Suprapubic skin (tissue), 4 donors: ENCODE results near the gene GRPEL2. TPM values are rescaled to one million over a fixed set of nuclear protein-coding genes. Genes with fewer than 3 reads are reported as not detected.

Experiments
- DNase-seq, 2 donors: peaks; one replicate each; pipeline ENCODE4 v3.0.0-alpha.2; 2019; ENCODE audit warnings: low spot score in 2 of 2
- H3K27ac ChIP-seq: fragments of 200-600 bp; sonication (generic); one replicate; pipeline ENCODE4 v1.5.1; 2019
- H3K27me3 ChIP-seq: fragments of 200-600 bp; sonication (generic); one replicate; pipeline ENCODE4 v1.5.1; 2019
- H3K36me3 ChIP-seq: fragments of 200-600 bp; sonication (generic); one replicate; pipeline ENCODE4 v1.5.1; 2019
- H3K4me1 ChIP-seq: fragments of 200-600 bp; sonication (generic); one replicate; pipeline ENCODE4 v1.5.1; 2019
- H3K4me3 ChIP-seq: fragments of 200-600 bp; sonication (generic); one replicate; pipeline ENCODE4 v1.5.1; 2019; ENCODE audit warnings: mild to moderate bottlenecking
- H3K9me3 ChIP-seq: fragments of 200-600 bp; sonication (generic); one replicate; pipeline ENCODE4 v1.5.1; 2019
- CTCF ChIP-seq, 2 donors: fragments of 200-600 bp in 1 of 2; fragments of 450-650 bp in 1 of 2; sonication (generic) in 1 of 2; IDR thresholded peaks; one replicate each; pipeline ENCODE4 v1.5.1; 2016 to 2019; ENCODE audit warnings: antibody characterized with exemption in 2 of 2, mild to moderate bottlenecking in 1 of 2, moderate library complexity in 1 of 2
- EP300 ChIP-seq: sonication (generic); formaldehyde crosslinking; IDR thresholded peaks from one replicate; pipeline ENCODE4 v1.6.1; 2017; ENCODE audit warnings: antibody characterized with exemption
- POLR2A ChIP-seq, 2 donors: fragments of 450-650 bp; IDR thresholded peaks; one replicate each; pipeline ENCODE4 v1.6.1; 2017; ENCODE audit warnings: antibody characterized with exemption in 2 of 2, mild to moderate bottlenecking in 2 of 2, moderate library complexity in 2 of 2
- POLR2AphosphoS5 ChIP-seq, 3 donors: sonication (generic); formaldehyde crosslinking; IDR thresholded peaks; one replicate each; pipeline ENCODE4 v1.6.1; 2017; ENCODE audit warnings: antibody characterized with exemption in 3 of 3
- WGBS: methylation state at CpG from one replicate; pipeline ENCODE4 v1.1.5; 2018; 5-methylcytosine and 5-hydroxymethylcytosine counted together
- total RNA-seq, 4 donors: library from RNA; depleted of rRNA; stranded (reverse); fragments of >200 nt; gene quantifications; one replicate each; pipeline ENCODE4 v1.1.0, GENCODE V29; 2016

The GRPEL2 gene
- total RNA-seq, 4 donors from 2014 or later, result 8.4 to 12.4 (median 10.6) TPM

- H3K36me3 ChIP-seq, result no peaks in the 10 kb centered on the region
- H3K4me1 ChIP-seq, result peaks cover 7% of the 10 kb centered on the region
- peak within 1 kb of the TSS; percentile 44 for H3K27ac ChIP-seq
- no peak for DNase-seq
- no peak within 1 kb of the TSS for H3K4me3 ChIP-seq
- no peaks in the 10 kb centered on the region for H3K9me3 ChIP-seq
- H3K27me3 ChIP-seq, result no peaks in the 10 kb centered on the region
- TF ChIP-seq POLR2AphosphoS5 (IDR thresholded peaks at IDR 0.05) (no peak), CTCF (IDR thresholded peaks at IDR 0.05) (no peak), POLR2A (IDR thresholded peaks at IDR 0.05) (no peak), EP300 (no peak)
- 84% methylated on average over 15 of the region's 22 CpGs for WGBS
Measured at GRCh38 chr5:149379177-149379761, 34.0 kb downstream of the GRPEL2 start, which contains the start of gene IL17B. TSS of gene IL17B (minus strand) at chr5:149379292. CDS start at chr5:149379225, 67 bp downstream.

GRCh38 chr5:149379818-149380374 is 34.6 kb downstream of the GRPEL2 start:
- TF ChIP-seq EP300 (no peak), POLR2A (IDR thresholded peaks at IDR 0.05) (no peak), POLR2AphosphoS5 (IDR thresholded peaks at IDR 0.05) (no peak), CTCF (IDR thresholded peaks at IDR 0.05) (no peak)
- WGBS, result 98% methylated on average over 5 of the region's 5 CpGs
- peak overlapping the region; percentile 44 for H3K27ac ChIP-seq
- H3K4me3 ChIP-seq, result no peak overlapping the region
- no peaks in the 10 kb centered on the region for H3K36me3 ChIP-seq
- peaks cover 7% of the 10 kb centered on the region for H3K4me1 ChIP-seq
- no peak for DNase-seq
- no peaks in the 10 kb centered on the region for H3K9me3 ChIP-seq
- no peaks in the 10 kb centered on the region for H3K27me3 ChIP-seq

GRCh38 chr5:149380466-149381121 is 35.3 kb downstream of the GRPEL2 start:
- H3K36me3 ChIP-seq, result no peaks in the 10 kb centered on the region
- no peak overlapping the region for H3K4me3 ChIP-seq
- peaks cover 7% of the 10 kb centered on the region for H3K4me1 ChIP-seq
- TF ChIP-seq POLR2A (IDR thresholded peaks at IDR 0.05) (no peak), EP300 (no peak), POLR2AphosphoS5 (IDR thresholded peaks at IDR 0.05) (no peak), CTCF (IDR thresholded peaks at IDR 0.05) (no peak)
- H3K9me3 ChIP-seq, result no peaks in the 10 kb centered on the region
- H3K27ac ChIP-seq, result peak overlapping the region; percentile 44
- 73% methylated on average over 15 of the region's 16 CpGs for WGBS
- DNase-seq, result no peak
- H3K27me3 ChIP-seq, result no peaks in the 10 kb centered on the region

- Histone ChIP-seq H3K27ac (peak overlapping the region; percentile 14), H3K4me3 (no peak overlapping the region)
- DNase-seq, result no peak
Measured at GRCh38 chr5:149381261-149381985, 36.1 kb downstream of the GRPEL2 start.

More at GRCh38 chr5:149381261-149381985, 36.1 kb downstream of the GRPEL2 start:
- no peaks in the 10 kb centered on the region for H3K36me3 ChIP-seq
- H3K9me3 ChIP-seq, result no peaks in the 10 kb centered on the region
- no peaks in the 10 kb centered on the region for H3K27me3 ChIP-seq
- TF ChIP-seq POLR2A (IDR thresholded peaks at IDR 0.05), result no peak
- TF ChIP-seq POLR2AphosphoS5 (IDR thresholded peaks at IDR 0.05), result no peak
- no peak for TF ChIP-seq EP300
- TF ChIP-seq CTCF (IDR thresholded peaks at IDR 0.05), result no peak
- WGBS, result 65% methylated on average over 7 of the region's 8 CpGs
- H3K4me1 ChIP-seq, result peaks cover 7% of the 10 kb centered on the region
